Measurements from ENCODE around the gene MKLN1.

Gene MKLN1

DNA sequence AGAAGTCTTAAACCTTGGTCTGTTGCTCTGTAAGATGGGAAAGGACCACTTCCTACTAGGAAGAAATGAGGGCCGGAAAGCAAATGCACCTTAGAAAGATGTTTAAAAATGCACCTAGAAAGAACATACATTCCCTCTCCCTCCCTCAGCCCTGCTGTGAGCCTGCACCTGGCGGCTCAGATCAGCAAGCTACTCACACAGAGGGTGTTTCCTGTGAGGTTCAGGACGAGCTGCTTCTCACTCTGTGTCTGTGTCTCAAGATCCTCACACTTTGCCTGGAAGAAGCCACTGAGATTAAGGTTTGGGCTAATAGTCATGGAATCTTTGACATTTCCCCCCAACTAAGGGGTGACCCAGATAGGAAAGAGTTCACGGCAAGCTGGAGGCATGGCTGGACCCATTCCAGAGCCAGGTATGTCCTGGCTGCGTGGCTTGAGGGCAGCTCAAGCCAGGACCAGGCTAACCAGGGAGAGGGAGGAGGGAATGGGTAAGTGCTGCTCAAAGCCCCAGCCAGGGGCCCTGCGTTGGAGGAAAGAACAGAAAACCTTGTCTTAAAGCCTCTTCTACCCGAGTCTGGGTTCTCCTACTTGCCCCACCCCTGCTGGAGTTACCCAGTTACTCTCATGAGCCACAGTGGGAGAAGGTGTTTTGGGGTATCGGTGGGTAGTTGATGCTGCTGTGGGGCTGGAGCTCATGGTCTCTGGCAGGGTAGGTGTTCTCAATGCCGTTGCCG, 181.2 kb downstream of the MKLN1 start (continued):
- TF ChIP-seq ZC3H10 (CRISPR knock-in tag; IDR thresholded peaks at IDR 0.05) (no peak), RARB (CRISPR knock-in tag; IDR thresholded peaks at IDR 0.05) (no peak), TOX (CRISPR knock-in tag; IDR thresholded peaks at IDR 0.05; ENCODE audit: borderline replicate concordance) (no peak), BACH2 (CRISPR knock-in tag; IDR thresholded peaks at IDR 0.05; ENCODE audit: borderline replicate concordance) (no peak), ESRRG (CRISPR knock-in tag; IDR thresholded peaks at IDR 0.05) (no peak), ZNF565 (CRISPR knock-in tag; conservative IDR thresholded peaks at IDR 0.05; ENCODE audit: low read depth) (no peak)

DNA sequence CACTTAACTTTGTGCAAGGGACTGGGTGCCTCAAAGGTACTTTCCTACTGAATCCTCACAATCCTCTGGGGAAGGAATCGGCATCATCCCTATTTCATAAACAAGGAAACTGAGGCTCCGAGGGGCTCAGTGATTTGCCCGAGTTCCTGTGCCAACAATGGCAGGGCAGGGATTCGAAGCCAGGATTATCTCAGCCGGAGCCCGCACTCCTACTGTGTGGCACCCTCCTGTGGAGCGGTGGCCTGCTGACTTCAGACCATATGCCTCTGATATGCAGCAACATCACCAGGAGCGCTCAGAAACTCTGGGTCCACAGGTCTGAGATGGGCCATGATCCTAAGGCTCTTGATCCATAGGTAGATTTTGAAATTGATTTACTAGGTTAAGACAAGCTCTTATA, 182.1 kb downstream of the MKLN1 start:
- TF ChIP-seq GLIS3 (CRISPR knock-in tag; IDR thresholded peaks at IDR 0.05) (no peak), OSR1 (CRISPR knock-in tag; IDR thresholded peaks at IDR 0.05) (no peak)
- TF ChIP-seq, protein P1, sequence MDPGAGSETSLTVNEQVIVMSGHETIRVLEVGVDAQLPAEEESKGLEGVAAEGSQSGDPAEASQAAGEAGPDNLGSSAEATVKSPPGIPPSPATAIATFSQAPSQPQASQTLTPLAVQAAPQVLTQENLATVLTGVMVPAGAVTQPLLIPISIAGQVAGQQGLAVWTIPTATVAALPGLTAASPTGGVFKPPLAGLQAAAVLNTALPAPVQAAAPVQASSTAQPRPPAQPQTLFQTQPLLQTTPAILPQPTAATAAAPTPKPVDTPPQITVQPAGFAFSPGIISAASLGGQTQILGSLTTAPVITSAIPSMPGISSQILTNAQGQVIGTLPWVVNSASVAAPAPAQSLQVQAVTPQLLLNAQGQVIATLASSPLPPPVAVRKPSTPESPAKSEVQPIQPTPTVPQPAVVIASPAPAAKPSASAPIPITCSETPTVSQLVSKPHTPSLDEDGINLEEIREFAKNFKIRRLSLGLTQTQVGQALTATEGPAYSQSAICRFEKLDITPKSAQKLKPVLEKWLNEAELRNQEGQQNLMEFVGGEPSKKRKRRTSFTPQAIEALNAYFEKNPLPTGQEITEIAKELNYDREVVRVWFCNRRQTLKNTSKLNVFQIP (CRISPR knock-in tag; IDR thresholded peaks at IDR 0.05; ENCODE audit: borderline replicate concordance, low read depth): no peak
- ATAC-seq: no peak

DNA sequence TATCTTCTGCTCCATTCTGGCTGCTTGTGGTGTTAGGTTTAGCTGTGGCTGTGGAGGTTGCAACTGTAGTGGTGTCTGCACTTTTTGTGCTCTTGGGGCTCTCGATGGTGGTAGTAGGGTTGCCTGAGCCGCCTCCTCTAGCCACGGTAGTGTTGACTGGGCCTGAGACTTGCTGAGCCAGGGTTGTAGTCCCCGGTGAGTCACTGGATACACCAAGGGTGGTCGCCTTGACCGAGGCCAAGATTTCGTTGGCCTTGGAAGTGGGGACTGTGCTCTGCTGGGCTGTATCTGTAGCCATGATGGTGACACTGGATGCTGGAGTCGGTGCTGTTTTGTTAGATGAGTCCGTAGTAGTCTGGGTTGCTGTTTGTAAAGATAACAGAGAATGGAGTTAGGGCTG, 183.4 kb downstream of the MKLN1 start:
- no peak for TF ChIP-seq ZNF565 (CRISPR knock-in tag; conservative IDR thresholded peaks at IDR 0.05; ENCODE audit: low read depth)
- TF ChIP-seq ZFP30 (CRISPR knock-in tag; IDR thresholded peaks at IDR 0.05): no peak
- TF ChIP-seq, protein P2, sequence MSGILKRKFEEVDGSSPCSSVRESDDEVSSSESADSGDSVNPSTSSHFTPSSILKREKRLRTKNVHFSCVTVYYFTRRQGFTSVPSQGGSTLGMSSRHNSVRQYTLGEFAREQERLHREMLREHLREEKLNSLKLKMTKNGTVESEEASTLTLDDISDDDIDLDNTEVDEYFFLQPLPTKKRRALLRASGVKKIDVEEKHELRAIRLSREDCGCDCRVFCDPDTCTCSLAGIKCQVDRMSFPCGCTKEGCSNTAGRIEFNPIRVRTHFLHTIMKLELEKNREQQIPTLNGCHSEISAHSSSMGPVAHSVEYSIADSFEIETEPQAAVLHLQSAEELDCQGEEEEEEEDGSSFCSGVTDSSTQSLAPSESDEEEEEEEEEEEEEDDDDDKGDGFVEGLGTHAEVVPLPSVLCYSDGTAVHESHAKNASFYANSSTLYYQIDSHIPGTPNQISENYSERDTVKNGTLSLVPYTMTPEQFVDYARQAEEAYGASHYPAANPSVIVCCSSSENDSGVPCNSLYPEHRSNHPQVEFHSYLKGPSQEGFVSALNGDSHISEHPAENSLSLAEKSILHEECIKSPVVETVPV (CRISPR knock-in tag; IDR thresholded peaks at IDR 0.05): no peak
- no peak for TF ChIP-seq RARB (CRISPR knock-in tag; IDR thresholded peaks at IDR 0.05)
- no peak for ATAC-seq

DNA sequence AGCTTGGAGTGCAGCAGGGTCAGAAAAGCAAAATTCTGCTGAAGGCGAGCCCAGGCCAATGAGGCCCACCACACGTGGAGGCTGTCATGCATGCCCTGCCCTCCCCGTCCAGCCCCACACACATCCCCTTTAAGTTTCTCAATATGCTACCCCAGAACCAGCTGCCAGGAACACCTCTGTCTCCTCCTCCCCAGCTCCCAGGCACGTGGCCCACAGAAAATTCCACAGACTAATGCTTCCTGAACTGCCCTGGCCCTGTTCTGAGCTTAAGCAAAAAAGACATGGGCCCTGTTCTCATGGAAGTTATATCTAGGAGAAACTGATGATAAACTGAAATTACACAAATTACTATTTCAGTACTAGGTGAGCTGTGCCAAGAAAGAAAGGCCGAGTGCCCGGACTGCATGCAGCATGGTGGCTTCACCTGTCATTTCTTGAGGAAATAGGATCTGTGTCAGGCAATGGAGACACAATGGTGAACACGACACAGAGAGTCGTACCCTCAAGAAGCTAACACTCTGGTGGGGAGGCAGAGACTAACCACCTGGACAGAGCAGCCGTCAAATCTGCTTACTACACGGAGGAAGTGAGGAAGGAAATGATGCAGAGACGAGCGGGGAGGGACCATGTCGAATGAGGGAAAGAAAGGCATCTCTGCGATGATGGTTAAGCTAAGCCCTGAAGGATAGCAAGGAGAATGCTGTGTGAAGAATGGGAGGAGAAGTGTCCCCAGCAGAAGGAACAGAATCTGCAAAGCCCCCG, 184.3 kb downstream of the MKLN1 start:
- no peak for ATAC-seq
- TF ChIP-seq CSDC2 (CRISPR knock-in tag; IDR thresholded peaks at IDR 0.05): no peak
- TF ChIP-seq PPARA (CRISPR knock-in tag; IDR thresholded peaks at IDR 0.05; ENCODE audit: borderline replicate concordance): no peak
- TF ChIP-seq ZNF70 (CRISPR knock-in tag; IDR thresholded peaks at IDR 0.05): no peak
- TF ChIP-seq SNAI2 (CRISPR knock-in tag; IDR thresholded peaks at IDR 0.05): no peak
- TF ChIP-seq ZNF8 (CRISPR knock-in tag; IDR thresholded peaks at IDR 0.05): no peak
- no peak for TF ChIP-seq ISL1 (CRISPR knock-in tag; IDR thresholded peaks at IDR 0.05)
- TF ChIP-seq, protein P3, sequence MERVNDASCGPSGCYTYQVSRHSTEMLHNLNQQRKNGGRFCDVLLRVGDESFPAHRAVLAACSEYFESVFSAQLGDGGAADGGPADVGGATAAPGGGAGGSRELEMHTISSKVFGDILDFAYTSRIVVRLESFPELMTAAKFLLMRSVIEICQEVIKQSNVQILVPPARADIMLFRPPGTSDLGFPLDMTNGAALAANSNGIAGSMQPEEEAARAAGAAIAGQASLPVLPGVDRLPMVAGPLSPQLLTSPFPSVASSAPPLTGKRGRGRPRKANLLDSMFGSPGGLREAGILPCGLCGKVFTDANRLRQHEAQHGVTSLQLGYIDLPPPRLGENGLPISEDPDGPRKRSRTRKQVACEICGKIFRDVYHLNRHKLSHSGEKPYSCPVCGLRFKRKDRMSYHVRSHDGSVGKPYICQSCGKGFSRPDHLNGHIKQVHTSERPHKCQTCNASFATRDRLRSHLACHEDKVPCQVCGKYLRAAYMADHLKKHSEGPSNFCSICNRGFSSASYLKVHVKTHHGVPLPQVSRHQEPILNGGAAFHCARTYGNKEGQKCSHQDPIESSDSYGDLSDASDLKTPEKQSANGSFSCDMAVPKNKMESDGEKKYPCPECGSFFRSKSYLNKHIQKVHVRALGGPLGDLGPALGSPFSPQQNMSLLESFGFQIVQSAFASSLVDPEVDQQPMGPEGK (CRISPR knock-in tag; IDR thresholded peaks at IDR 0.05; ENCODE audit: borderline replicate concordance): no peak
- TF ChIP-seq TOX (CRISPR knock-in tag; IDR thresholded peaks at IDR 0.05; ENCODE audit: borderline replicate concordance): no peak
- TF ChIP-seq, protein P4, sequence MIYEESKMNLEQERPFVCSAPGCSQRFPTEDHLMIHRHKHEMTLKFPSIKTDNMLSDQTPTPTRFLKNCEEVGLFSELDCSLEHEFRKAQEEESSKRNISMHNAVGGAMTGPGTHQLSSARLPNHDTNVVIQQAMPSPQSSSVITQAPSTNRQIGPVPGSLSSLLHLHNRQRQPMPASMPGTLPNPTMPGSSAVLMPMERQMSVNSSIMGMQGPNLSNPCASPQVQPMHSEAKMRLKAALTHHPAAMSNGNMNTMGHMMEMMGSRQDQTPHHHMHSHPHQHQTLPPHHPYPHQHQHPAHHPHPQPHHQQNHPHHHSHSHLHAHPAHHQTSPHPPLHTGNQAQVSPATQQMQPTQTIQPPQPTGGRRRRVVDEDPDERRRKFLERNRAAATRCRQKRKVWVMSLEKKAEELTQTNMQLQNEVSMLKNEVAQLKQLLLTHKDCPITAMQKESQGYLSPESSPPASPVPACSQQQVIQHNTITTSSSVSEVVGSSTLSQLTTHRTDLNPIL (CRISPR knock-in tag; IDR thresholded peaks at IDR 0.05; ENCODE audit: low read depth): no peak
- TF ChIP-seq GLIS3 (CRISPR knock-in tag; IDR thresholded peaks at IDR 0.05): no peak

Measured in SK-N-SH treated with all-trans-retinoic acid at 6 μM for 48 hours (cell line).